K562 (cell line): ENCODE measurements around the gene CHD8. TPM values are rescaled to one million over a fixed set of nuclear protein-coding genes. Genes with fewer than 3 reads are reported as not detected.

Experiments
- ATAC-seq: fragments of 200-7000 bp; cut with Tn5 transposase; 3 replicates; pipeline ENCODE4 v1.9.1; 2020; ENCODE audit warnings: moderate library complexity
- BruUV-seq: library from RNA; stranded (reverse); fragments of 400-500 nt; replicated peaks from 2 replicates; lab custom pipeline; 2021; lab: Mats Ljungman, UMichigan
- CTCF ChIA-PET: fragments of 300-600 bp; formaldehyde crosslinking; extraction: SDS; loops from one replicate; lab custom pipeline; 2021; ENCODE audit warnings: low intra/inter-chr PET ratio; lab: Yijun Ruan, JAX
- POLR2A ChIA-PET: fragments of 300-600, 350-650 bp; sonication (Branson Sonifier 250); formaldehyde crosslinking; extraction: SDS; loops from one replicate; lab custom pipeline; 2021; ENCODE audit warnings: antibody characterized with exemption, inconsistent platforms; lab: Yijun Ruan, JAX
- DNase-seq, 4 experiments: peaks; one replicate each; pipeline versions ENCODE4 v3.0.0 to v3.0.0-alpha.2; 2011 to 2018; ENCODE audit warnings: low spot score in 3 of 4, mixed read lengths in 3 of 4; ENCODE audit errors: extremely low read depth in 1 of 4
- FAIRE-seq: peaks from 2 replicates; lab custom pipeline; 2011; peaks lifted over from hg19 to GRCh38; lab: Jason Lieb, UNC
- H2AFZ ChIP-seq: 2 replicates; pipeline ENCODE4 v1.6.0; 2011; ENCODE audit warnings: low read depth, low read length, control low read depth, inconsistent platforms
- H3K27ac ChIP-seq: fragments of 200-600 bp; 3 replicates; pipeline ENCODE4 v1.8.0; 2011; ENCODE audit warnings: low read depth, mild to moderate bottlenecking, control low read depth, inconsistent platforms, low read length, moderate library complexity, mixed read lengths; ENCODE audit errors: extremely low read depth
- H3K27me3 ChIP-seq, 2 experiments: fragments of 300-600 bp in 1 of 2; 2 replicates in 1 of 2; 3 replicates in 1 of 2; pipeline versions ENCODE4 v1.6.0 to v1.8.0; 2011; ENCODE audit warnings: inconsistent platforms in 2 of 2, low read length in 2 of 2, mild to moderate bottlenecking in 1 of 2, mixed read lengths in 1 of 2, moderate library complexity in 1 of 2; ENCODE audit not compliant: control insufficient read depth in 2 of 2, insufficient read depth in 2 of 2
- H3K36me3 ChIP-seq: fragments of 300-600 bp; 3 replicates; pipeline ENCODE4 v1.8.0; 2011; ENCODE audit warnings: mild to moderate bottlenecking, low read length, inconsistent platforms; ENCODE audit not compliant: control insufficient read depth, insufficient read depth
- H3K4me1 ChIP-seq, 2 experiments: fragments of 200-600 bp in 1 of 2; replicated peaks in 1 of 2; 2 replicates in 1 of 2; 3 replicates in 1 of 2; pipeline versions ENCODE4 v1.5.1 to v1.8.0; 2011; ENCODE audit warnings: inconsistent platforms in 2 of 2, low read length in 2 of 2, mild to moderate bottlenecking in 1 of 2, mixed read lengths in 1 of 2, moderate library complexity in 1 of 2; ENCODE audit not compliant: control insufficient read depth in 2 of 2, insufficient read depth in 2 of 2
- H3K4me2 ChIP-seq: 2 replicates; pipeline ENCODE4 v1.6.1; 2011; ENCODE audit warnings: low read length, control low read depth, inconsistent platforms, mixed read lengths; ENCODE audit not compliant: insufficient read depth
- H3K4me3 ChIP-seq: fragments of 200-600 bp; sonication (generic), shearing (Covaris generic); 2 replicates; pipeline ENCODE4 v1.5.1; 2016; ENCODE audit warnings: control low read depth, inconsistent platforms
- H3K79me2 ChIP-seq: fragments of 200-600 bp; 3 replicates; pipeline ENCODE4 v1.8.0; 2011; ENCODE audit warnings: low read length, inconsistent platforms; ENCODE audit not compliant: control insufficient read depth, insufficient read depth
- H3K9ac ChIP-seq, 2 experiments: 2 replicates each; pipeline versions ENCODE4 v1.6.0 to v1.6.1; 2011; ENCODE audit warnings: low read depth in 2 of 2, low read length in 2 of 2, control low read depth in 1 of 2, inconsistent platforms in 1 of 2, mild to moderate bottlenecking in 1 of 2, mixed read lengths in 1 of 2; ENCODE audit not compliant: insufficient read depth in 1 of 2
- H3K9me1 ChIP-seq: one replicate; pipeline ENCODE4 v1.6.0; 2011; ENCODE audit warnings: inconsistent platforms, mild to moderate bottlenecking, low read length, moderate library complexity; ENCODE audit not compliant: control insufficient read depth, insufficient read depth
- H3K9me3 ChIP-seq: replicated peaks from 2 replicates; pipeline ENCODE4 v1.5.1; 2011; ENCODE audit warnings: low read depth, low read length, inconsistent platforms; ENCODE audit not compliant: control insufficient read depth, insufficient read depth
- H4K20me1 ChIP-seq: replicated peaks from 2 replicates; pipeline ENCODE4 v1.6.1; 2011; ENCODE audit warnings: low read length, inconsistent platforms, mixed read lengths; ENCODE audit not compliant: control insufficient read depth, insufficient read depth
- ARHGAP35 ChIP-seq: fragments of 450-650 bp; IDR thresholded peaks from 2 replicates; pipeline ENCODE4 v1.6.1; 2018; ENCODE audit not compliant: partially characterized antibody
- ASH1L ChIP-seq: fragments of 450-650 bp; IDR thresholded peaks from 2 replicates; pipeline ENCODE4 v1.6.1; 2018; ENCODE audit warnings: borderline replicate concordance, mild to moderate bottlenecking, low read depth; ENCODE audit not compliant: partially characterized antibody
- BHLHE40 ChIP-seq: IDR thresholded peaks from 2 replicates; pipeline ENCODE4 v1.6.1; 2011; ENCODE audit warnings: low read length, improper control_type of control experiment
- ETV5 ChIP-seq: sonication (generic); formaldehyde crosslinking; IDR thresholded peaks from 2 replicates; pipeline ENCODE4 v1.4.0; 2020; ENCODE audit warnings: low read depth, mild to moderate bottlenecking, missing genetic modification reagents
- FOXJ3 ChIP-seq: sonication (generic); formaldehyde crosslinking; IDR thresholded peaks from 2 replicates; pipeline ENCODE4 v1.4.0; 2020; ENCODE audit warnings: mild to moderate bottlenecking, missing genetic modification reagents
- GABPB2 ChIP-seq: fragments of 250-450 bp; sonication (Bioruptor Pico); conservative IDR thresholded peaks from 2 replicates; pipeline ENCODE4 v1.5.1; 2021; ENCODE audit warnings: mild to moderate bottlenecking
- ILF3 ChIP-seq: fragments of 450-650 bp; IDR thresholded peaks from 2 replicates; pipeline ENCODE4 v1.6.1; 2018; ENCODE audit warnings: antibody characterized with exemption, mild to moderate bottlenecking, moderate library complexity, borderline replicate concordance
- LCOR ChIP-seq: sonication (generic); formaldehyde crosslinking; IDR thresholded peaks from 2 replicates; pipeline ENCODE4 v1.8.0; 2022; ENCODE audit warnings: mild to moderate bottlenecking, missing genetic modification reagents
- NFE2 ChIP-seq: IDR thresholded peaks from 2 replicates; pipeline ENCODE4 v1.6.1; 2014; ENCODE audit warnings: antibody characterized with exemption, low read depth
- PTBP1 ChIP-seq: fragments of 200-400 bp; formaldehyde crosslinking; IDR thresholded peaks from 2 replicates; pipeline ENCODE4 v1.6.1; 2017; ENCODE audit warnings: low read depth, low read length
- RUNX1 ChIP-seq: sonication (generic); IDR thresholded peaks from 2 replicates; pipeline ENCODE4 v1.6.1; 2016; ENCODE audit warnings: antibody characterized with exemption, low read depth
- SMAD3 ChIP-seq: fragments of 450-650 bp; formaldehyde crosslinking; conservative IDR thresholded peaks from 2 replicates; pipeline ENCODE4 v1.4.0; 2020; ENCODE audit warnings: mild to moderate bottlenecking
- SRF ChIP-seq, 2 experiments: fragments of 250-450, 450-650 bp in 1 of 2; sonication (Bioruptor Pico) in 1 of 2; sonication (generic) in 1 of 2; formaldehyde crosslinking; IDR thresholded peaks; 2 replicates each; pipeline versions ENCODE4 v1.5.0 to v1.5.1; 2020 to 2022; ENCODE audit warnings: mild to moderate bottlenecking in 1 of 2, missing genetic modification reagents in 1 of 2
- TCF3 ChIP-seq: sonication (generic); formaldehyde crosslinking; IDR thresholded peaks from 2 replicates; pipeline ENCODE4 v1.4.0; 2020; ENCODE audit warnings: mild to moderate bottlenecking, missing genetic modification reagents
- ZNF444 ChIP-seq: fragments of 250-450 bp; sonication (Bioruptor Pico); IDR thresholded peaks from 2 replicates; pipeline ENCODE4 v1.4.0; 2020; ENCODE audit warnings: mild to moderate bottlenecking, moderate library complexity
- WGBS: fragments of 100-300 bp; shearing (Covaris generic); methylation state at CpG from one replicate; pipeline ENCODE4 v1.1.6; 2016; ENCODE audit warnings: low coverage, mixed read lengths; ENCODE audit not compliant: insufficient coverage; ENCODE audit errors: missing lambda C conversion rate; 5-methylcytosine and 5-hydroxymethylcytosine counted together
- in situ Hi-C: fragments of 300-500 bp; cut with MboI; formaldehyde crosslinking; loops from 4 replicates; pipeline ENCODE4 v1.15.0; 2018; ENCODE audit warnings: inconsistent platforms, mixed read lengths
- intact Hi-C: fragments of 100-400 bp; cut with micrococcal nuclease; formaldehyde crosslinking; loops from 2 replicates; pipeline ENCODE4 v1.14.2; 2022
- polyA plus RNA-seq, 8 experiments: library from polyadenylated mRNA; depleted of rRNA in 4 of 8; stranded (reverse) in 5 of 8; unstranded in 3 of 8; fragments of >200 nt; fragmentation: Nextera tagmentation in 2 of 8; fragmentation: Illumina TruSeq in 1 of 8; extraction: Ambion mirVana in 2 of 8; extraction: Trizol in 1 of 8; gene quantifications; 2 replicates each; pipeline versions ENCODE4 v1.2.1 to v1.2.3, GENCODE V29; 2011 to 2014; ENCODE audit warnings: inconsistent platforms in 1 of 8, missing spikeins in 1 of 8
- total RNA-seq, 7 experiments: library from RNA; depleted of rRNA in 6 of 7; stranded (reverse); fragments of >200 nt in 6 of 7; fragmentation: Illumina TruSeq in 2 of 7; extraction: Trizol in 2 of 7; gene quantifications; 2 replicates each; pipeline versions ENCODE4 v1.2.1 to v1.2.3, GENCODE V29; 2011 to 2021; ENCODE audit warnings: low replicate concordance in 1 of 7
- TF ChIP-seq, protein P1 (sequence below): fragments of 250-450 bp; sonication (Bioruptor Pico); IDR thresholded peaks from 2 replicates; pipeline ENCODE4 v1.5.0; 2021
- TF ChIP-seq, protein P2 (sequence below): sonication (generic); formaldehyde crosslinking; IDR thresholded peaks from 2 replicates; pipeline ENCODE4 v1.8.0; 2023; ENCODE audit warnings: mild to moderate bottlenecking, missing genetic modification reagents
- TF ChIP-seq, protein P3 (sequence below): fragments of 250-450 bp; sonication (Bioruptor Pico); IDR thresholded peaks from 2 replicates; pipeline ENCODE4 v1.8.0; 2021; ENCODE audit warnings: moderate library complexity, mild to moderate bottlenecking, inconsistent platforms
- TF ChIP-seq, protein P4 (sequence below): fragments of 450-650 bp; formaldehyde crosslinking; conservative IDR thresholded peaks from 2 replicates; pipeline ENCODE4 v1.4.0; 2022; ENCODE audit warnings: mild to moderate bottlenecking, missing genetic modification characterization

Gene CHD8
- total and polyA plus RNA-seq, 9 of the 15 experiments (the other 6 are each of a cell fraction or from before 2014, with no cell fraction given) = 11.1 to 51.2 (median 32.8) TPM

DNA sequence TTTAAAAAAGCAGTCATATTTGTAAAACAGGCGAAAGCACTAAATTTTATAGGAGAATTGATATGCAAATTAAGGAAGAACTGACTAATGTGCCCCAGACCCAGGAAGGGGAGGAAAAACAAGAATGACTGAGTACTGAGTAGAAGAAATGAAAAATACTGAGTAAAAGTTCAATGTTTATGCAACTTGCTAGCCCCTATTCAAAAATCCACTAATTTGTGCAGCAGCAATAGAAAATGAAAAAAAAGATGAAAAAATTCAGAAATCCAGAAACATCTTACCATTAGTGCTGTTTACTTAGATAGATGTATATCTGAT lies 6.1 kb downstream of the CHD8 start:
- no peak for FAIRE-seq
- no TSS peak for BruUV-seq
- Histone ChIP-seq H3K9me1 (no peaks in the 10 kb centered on the region), H3K36me3 (peaks cover 27% of the 10 kb centered on the region), H3K79me2 (peaks cover 86% of the 10 kb centered on the region), H3K27me3 (no peaks in the 10 kb centered on the region), H2AFZ (no peak overlapping the region), H3K4me2 (no peak overlapping the region), H3K4me3 (no peak overlapping the region), H3K9me3 (no peaks in the 10 kb centered on the region), H3K9ac (no peak overlapping the region), H4K20me1 (no peaks in the 10 kb centered on the region), H3K4me1 (peaks cover 3 to 7% of the 10 kb centered on the region in 2 experiments; a peak in 3 of 5 replicates), H3K27ac (no peak overlapping the region)
- no peak for TF ChIP-seq ZNF444 (CRISPR knock-in tag)
- TF ChIP-seq NFE2 = no peak
- TF ChIP-seq GABPB2 = no peak
- TF ChIP-seq, protein P1, sequence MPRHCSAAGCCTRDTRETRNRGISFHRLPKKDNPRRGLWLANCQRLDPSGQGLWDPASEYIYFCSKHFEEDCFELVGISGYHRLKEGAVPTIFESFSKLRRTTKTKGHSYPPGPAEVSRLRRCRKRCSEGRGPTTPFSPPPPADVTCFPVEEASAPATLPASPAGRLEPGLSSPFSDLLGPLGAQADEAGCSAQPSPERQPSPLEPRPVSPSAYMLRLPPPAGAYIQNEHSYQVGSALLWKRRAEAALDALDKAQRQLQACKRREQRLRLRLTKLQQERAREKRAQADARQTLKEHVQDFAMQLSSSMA (CRISPR knock-in tag) = no peak
- TF ChIP-seq ASH1L = no peak
- TF ChIP-seq BHLHE40 = no peak
- TF ChIP-seq, protein P2, sequence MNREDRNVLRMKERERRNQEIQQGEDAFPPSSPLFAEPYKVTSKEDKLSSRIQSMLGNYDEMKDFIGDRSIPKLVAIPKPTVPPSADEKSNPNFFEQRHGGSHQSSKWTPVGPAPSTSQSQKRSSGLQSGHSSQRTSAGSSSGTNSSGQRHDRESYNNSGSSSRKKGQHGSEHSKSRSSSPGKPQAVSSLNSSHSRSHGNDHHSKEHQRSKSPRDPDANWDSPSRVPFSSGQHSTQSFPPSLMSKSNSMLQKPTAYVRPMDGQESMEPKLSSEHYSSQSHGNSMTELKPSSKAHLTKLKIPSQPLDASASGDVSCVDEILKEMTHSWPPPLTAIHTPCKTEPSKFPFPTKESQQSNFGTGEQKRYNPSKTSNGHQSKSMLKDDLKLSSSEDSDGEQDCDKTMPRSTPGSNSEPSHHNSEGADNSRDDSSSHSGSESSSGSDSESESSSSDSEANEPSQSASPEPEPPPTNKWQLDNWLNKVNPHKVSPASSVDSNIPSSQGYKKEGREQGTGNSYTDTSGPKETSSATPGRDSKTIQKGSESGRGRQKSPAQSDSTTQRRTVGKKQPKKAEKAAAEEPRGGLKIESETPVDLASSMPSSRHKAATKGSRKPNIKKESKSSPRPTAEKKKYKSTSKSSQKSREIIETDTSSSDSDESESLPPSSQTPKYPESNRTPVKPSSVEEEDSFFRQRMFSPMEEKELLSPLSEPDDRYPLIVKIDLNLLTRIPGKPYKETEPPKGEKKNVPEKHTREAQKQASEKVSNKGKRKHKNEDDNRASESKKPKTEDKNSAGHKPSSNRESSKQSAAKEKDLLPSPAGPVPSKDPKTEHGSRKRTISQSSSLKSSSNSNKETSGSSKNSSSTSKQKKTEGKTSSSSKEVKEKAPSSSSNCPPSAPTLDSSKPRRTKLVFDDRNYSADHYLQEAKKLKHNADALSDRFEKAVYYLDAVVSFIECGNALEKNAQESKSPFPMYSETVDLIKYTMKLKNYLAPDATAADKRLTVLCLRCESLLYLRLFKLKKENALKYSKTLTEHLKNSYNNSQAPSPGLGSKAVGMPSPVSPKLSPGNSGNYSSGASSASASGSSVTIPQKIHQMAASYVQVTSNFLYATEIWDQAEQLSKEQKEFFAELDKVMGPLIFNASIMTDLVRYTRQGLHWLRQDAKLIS (CRISPR knock-in tag) = no peak
- TF ChIP-seq, protein P3, sequence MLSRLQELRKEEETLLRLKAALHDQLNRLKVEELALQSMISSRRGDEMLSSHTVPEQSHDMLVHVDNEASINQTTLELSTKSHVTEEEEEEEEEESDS (CRISPR knock-in tag) = no peak
- no peak for TF ChIP-seq ARHGAP35
- TF ChIP-seq PTBP1 = no peak
- TF ChIP-seq ETV5 (CRISPR knock-in tag) = no peak
- TF ChIP-seq TCF3 = no peak
- TF ChIP-seq SRF (CRISPR knock-in tag; IDR thresholded peaks at IDR 0.05) = no peak
- TF ChIP-seq, protein P4, sequence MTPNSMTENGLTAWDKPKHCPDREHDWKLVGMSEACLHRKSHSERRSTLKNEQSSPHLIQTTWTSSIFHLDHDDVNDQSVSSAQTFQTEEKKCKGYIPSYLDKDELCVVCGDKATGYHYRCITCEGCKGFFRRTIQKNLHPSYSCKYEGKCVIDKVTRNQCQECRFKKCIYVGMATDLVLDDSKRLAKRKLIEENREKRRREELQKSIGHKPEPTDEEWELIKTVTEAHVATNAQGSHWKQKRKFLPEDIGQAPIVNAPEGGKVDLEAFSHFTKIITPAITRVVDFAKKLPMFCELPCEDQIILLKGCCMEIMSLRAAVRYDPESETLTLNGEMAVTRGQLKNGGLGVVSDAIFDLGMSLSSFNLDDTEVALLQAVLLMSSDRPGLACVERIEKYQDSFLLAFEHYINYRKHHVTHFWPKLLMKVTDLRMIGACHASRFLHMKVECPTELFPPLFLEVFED (CRISPR knock-in tag) = no peak
- no peak for TF ChIP-seq FOXJ3 (CRISPR knock-in tag)
- TF ChIP-seq LCOR = no peak
- no peak for TF ChIP-seq ILF3
- no peak for TF ChIP-seq SMAD3
- no peak for TF ChIP-seq RUNX1
- no peak for DNase-seq
- no peak for ATAC-seq
- CTCF ChIA-PET = no interaction called here
- POLR2A ChIA-PET = interaction anchor here (1.3 to 1.4 kb wide), 2 partner anchors 8 to 13 kb away, joined by 3 to 4 read pairs; no protein-coding TSS in a partner anchor
- in situ Hi-C loops (no loop called here), intact Hi-C loops (no loop called here)
- WGBS = 100% methylated on average over 1 of the region's 1 CpG
